Activated CD8-positive, alpha-beta memory T cell treated with anti-CD3 and anti-CD28 coated beads for 48 hours (primary cell): Measurements from ENCODE around the gene CLBA1.
"Not testable (repeated sequence)": the region's sequence is repeated elsewhere in the genome, so short reads cannot be mapped to it uniquely, and the experiment has no call there.

Experiments
- DNase-seq, 3 experiments: peaks; one replicate each; pipeline ENCODE4 v3.0.0-alpha.2; 2020; ENCODE audit warnings: low read depth in 2 of 3, low spot score in 2 of 3

The CLBA1 gene

GRCh38 chr14:104947881-104948735, 37.5 kb upstream of the CLBA1 start:
- not testable (repeated sequence) for DNase-seq

GRCh38 chr14:104948736-104949031, 36.9 kb upstream of the CLBA1 start:
- no peak for DNase-seq

- not testable (repeated sequence) for DNase-seq
These were observed 36.1 kb upstream of the CLBA1 start for GRCh38 chr14:104949406-104949955.

GRCh38 chr14:104950021-104950420, 35.6 kb upstream of the CLBA1 start:
- no peak for DNase-seq

GRCh38 chr14:104950701-104951100, 34.9 kb upstream of the CLBA1 start:
- DNase-seq, result not testable (repeated sequence)

GRCh38 chr14:104951863-104952657, 33.5 kb upstream of the CLBA1 start:
- DNase-seq, result not testable (repeated sequence)

DNA sequence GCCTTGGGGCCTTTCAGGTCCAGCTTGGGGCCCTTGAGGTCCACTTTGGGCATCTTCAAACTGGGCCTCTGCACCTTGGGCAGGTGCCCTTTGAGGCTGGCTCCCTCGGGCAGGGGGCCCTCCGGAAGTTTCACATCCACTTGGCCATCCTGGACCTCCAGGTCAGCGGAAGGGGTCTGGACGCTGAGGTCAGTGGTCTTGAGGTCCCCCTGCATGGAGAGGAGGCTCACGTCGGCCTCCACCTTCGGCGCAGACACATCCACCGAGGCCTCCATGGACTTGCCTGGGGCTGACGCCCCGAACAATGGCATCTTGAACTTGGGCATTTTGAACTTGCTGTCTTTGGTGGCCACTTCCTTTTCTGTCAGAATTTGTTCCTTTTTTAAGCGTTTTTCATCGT, 32.5 kb upstream of the CLBA1 start:
- DNase-seq, result no peak

- DNase-seq, result no peak
These were observed 31.5 kb upstream of the CLBA1 start for GRCh38 chr14:104953896-104954656.

- no peak for DNase-seq
These were observed 30.7 kb upstream of the CLBA1 start for GRCh38 chr14:104954746-104955395.

GRCh38 chr14:104955396-104955770, 30.2 kb upstream of the CLBA1 start:
- no peak for DNase-seq

DNA sequence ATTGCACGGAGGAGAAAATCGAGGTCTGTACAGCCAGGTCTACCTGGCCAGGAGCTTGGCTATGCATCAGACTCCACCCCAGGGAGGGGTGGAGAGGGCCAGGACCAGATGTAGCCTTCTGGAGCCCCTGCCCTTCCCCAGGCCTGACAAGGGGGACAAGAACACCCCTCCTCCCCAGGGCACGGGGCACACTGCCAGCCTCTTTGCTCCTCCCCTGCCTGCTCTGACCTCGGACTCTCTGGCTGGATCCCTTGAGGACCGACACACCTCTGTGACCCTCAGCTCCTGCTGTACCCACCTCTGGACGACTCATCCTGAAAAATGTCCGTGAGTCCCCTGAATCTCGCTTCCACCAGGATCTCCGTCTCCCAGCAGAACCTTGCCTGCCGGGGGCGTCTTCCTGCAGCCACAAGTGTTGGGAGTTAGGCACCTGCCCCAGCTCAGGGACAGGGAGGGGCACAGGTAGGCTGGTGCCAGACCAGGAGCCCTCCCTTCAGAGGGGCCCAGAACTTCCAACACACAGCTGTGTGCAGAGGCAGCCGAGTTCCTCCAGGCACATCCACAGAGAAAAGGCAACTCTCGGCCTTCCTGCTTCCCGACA, 29.2 kb upstream of the CLBA1 start:
- DNase-seq, result no peak

DNA sequence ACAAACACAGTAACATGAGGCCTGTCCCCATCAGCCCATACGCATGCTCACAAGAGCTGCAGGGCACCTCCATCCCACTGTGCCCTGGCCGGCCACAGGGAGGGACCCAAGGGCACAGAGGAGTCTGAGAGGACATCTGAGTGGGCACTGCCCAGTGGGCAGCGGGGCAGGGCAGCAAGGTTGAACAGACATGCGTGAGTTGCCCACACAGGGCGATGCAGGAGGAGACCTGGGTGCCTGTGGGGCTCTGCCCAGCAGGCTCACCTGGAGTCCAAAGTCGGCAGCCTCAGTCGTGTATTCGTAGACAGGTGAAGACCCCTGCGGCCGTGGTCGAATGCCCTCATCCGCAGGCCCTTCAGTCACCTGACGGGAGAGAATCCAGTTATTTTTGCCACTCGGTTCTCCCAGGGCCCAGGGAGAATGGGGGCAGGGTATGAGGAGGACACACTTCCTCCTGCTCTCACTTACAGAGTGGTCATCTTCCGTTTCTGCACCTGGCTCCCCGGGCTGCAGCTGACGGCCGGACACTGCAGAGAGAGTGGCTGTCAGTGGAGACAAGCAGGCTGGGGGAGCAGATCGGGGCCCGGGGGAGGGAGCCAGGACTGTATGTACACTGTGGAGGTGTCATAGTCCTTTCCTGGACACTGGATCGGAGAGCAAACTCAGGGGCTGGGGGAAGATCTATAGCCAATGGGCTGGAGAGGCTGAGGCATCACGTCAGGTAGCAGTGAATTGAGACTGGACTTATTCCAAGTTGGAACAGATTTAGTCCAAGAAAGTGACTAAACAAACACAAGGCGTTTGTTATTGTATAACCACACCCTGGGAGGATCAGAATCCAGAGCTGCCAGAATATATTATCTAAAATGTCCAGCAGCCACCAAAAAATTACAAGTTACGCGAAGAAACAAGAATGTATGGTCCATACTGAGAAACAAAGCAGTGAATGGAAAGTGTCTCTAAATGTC, 28.2 kb upstream of the CLBA1 start:
- DNase-seq, result no peak

DNA sequence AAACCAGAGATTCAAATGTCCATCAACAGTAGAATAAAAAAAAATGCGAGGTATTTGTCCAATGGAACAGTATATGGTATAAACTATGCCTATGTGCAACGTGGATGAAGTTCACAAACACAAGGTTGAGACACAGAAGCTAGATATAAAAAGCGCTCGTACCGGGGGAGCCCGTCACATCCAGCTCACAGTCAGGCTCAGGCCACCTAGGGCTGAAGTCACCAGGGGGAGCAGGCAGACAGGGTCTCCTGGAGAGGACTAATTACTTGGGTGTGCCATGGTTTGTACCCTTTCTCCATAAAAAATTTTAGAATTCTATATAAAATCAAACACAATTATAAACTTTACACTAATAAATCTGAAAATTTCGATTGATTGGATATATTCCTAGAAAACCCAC, 21.0 kb upstream of the CLBA1 start:
- DNase-seq, result no peak

- no peak for DNase-seq
These were observed 19.9 kb upstream of the CLBA1 start for GRCh38 chr14:104965561-104966231.

- no peak for DNase-seq
These were observed 19.2 kb upstream of the CLBA1 start for GRCh38 chr14:104966261-104966865.

- no peak for DNase-seq
These were observed 18.6 kb upstream of the CLBA1 start for GRCh38 chr14:104966981-104967385.

- no peak for DNase-seq
These were observed 18.0 kb upstream of the CLBA1 start for GRCh38 chr14:104967386-104968152.

DNA sequence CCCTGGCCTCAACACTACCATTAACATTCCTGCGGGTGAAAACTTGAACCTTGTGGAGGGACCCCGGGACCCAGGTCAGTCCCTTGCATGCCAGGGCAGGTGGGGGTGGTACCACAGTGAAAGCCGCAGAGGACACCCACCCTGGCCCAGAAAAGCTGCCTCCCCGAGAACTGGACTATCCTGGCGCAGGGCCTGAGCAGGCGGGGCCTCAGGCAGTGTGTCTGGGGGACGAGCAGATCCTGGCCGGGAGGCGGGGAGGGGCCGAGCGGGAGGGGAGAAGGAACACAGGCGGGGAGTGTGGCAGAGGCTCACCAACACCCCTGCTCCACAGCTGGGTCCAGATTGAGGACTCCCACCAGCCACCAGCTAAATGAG, 17.4 kb upstream of the CLBA1 start:
- DNase-seq, result no peak
